22Rv1 (cell line): ENCODE measurements around the gene SPAG8.

Source experiments
- ZFX ChIP-seq: fragments of 450-650 bp; IDR thresholded peaks from 2 replicates; pipeline ENCODE4 v1.6.1; 2017; ENCODE audit warnings: antibody characterized with exemption, borderline replicate concordance
- TF ChIP-seq, protein P1 (sequence below): fragments of 450-650 bp; IDR thresholded peaks from 2 replicates; pipeline ENCODE4 v1.5.1; 2017; ENCODE audit warnings: mild to moderate bottlenecking

DNA sequence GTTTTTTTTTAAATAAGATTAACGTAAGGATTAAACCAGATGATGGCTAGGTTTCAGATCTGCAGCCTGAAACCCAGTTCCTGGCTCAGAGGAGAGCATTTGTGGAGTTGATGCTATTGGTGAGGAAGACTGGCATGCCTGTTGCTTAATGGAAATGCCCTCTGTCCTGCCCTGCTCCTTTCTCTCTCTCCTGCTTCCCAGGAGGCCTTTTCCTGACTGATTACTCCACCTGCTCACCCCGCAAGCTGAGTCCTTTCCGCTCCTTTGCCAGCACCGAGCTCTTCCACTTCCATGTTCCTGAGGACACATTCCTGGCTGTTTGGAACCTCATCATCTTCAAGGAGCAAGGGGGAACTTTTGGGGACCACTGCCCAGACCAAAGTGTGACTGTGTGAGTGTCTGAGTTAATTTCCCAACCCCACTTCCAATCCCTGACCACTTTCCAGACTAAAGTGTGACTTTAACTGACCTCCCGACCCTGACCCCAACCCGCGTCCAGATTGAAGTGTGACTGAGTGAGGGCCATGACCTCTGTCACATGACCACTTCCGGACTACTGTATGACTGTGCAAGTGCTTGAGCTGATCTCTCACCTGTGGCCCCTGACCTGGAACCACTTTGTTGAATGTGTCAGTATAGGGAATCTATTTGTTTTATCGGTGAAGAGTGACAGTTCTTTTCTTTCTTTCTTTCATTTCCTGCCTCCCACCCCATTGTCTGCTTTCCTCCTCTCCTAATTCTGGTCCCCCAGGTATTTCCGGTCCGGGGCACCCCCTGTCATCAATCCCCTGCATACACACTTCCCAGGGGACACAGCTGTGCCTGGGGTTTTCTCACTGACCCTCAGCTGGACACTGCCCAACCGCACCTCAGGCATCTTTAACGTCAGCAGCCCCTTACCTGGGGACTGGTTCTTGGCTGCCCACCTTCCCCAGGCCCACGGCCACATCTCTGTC is 22.5 kb upstream of the SPAG8 start:
- TF ChIP-seq, protein P1, sequence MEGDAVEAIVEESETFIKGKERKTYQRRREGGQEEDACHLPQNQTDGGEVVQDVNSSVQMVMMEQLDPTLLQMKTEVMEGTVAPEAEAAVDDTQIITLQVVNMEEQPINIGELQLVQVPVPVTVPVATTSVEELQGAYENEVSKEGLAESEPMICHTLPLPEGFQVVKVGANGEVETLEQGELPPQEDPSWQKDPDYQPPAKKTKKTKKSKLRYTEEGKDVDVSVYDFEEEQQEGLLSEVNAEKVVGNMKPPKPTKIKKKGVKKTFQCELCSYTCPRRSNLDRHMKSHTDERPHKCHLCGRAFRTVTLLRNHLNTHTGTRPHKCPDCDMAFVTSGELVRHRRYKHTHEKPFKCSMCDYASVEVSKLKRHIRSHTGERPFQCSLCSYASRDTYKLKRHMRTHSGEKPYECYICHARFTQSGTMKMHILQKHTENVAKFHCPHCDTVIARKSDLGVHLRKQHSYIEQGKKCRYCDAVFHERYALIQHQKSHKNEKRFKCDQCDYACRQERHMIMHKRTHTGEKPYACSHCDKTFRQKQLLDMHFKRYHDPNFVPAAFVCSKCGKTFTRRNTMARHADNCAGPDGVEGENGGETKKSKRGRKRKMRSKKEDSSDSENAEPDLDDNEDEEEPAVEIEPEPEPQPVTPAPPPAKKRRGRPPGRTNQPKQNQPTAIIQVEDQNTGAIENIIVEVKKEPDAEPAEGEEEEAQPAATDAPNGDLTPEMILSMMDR = no peak
- no peak for TF ChIP-seq ZFX
